T-helper 1 cell (primary cell): ENCODE measurements around the gene MAPRE2.
"Not testable (repeated sequence)": the region's sequence is repeated elsewhere in the genome, so short reads cannot be mapped to it uniquely, and the experiment has no call there.

Experiments used
- DNase-seq, 5 donors: peaks; one replicate each; pipeline ENCODE4 v3.0.0-alpha.2; 2012 to 2020

The MAPRE2 gene

GRCh38 chr18:35127201-35127600, 86.0 kb downstream of the MAPRE2 start:
- no peak for DNase-seq

GRCh38 chr18:35128675-35129074, 87.5 kb downstream of the MAPRE2 start:
- no peak for DNase-seq

GRCh38 chr18:35130236-35130635, 89.0 kb downstream of the MAPRE2 start:
- no peak for DNase-seq

DNA sequence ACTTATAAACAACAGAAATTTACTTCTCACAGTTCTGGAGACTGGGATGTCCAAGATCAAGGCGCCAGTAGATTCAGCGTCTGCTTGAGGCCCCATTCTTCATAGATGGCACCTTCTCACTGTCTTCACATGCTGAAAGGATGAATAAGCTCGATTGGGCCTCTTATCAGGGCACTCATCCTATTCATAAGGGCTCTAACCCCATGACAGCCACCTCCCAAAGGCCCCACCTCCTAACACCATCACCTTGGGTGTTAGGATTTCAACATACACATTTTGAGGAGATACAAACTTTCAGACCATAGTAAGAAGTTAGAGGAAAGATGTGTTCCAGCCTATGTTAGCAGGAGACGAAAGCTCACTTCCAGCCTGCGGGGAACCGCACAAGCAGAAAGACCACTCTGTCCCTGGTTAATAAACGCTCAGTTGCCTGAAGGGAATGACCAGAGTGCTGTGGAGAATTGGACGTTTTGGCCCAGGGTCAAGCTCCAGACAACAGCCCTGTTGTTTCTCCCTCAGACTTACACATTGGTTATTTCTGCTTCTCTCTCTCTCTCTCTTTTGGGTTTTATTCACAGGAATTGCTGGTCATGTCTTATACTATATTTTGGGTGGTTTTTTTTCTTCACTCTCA, 90.3 kb downstream of the MAPRE2 start:
- no peak for DNase-seq

GRCh38 chr18:35132021-35132902, 91.0 kb downstream of the MAPRE2 start:
- no peak for DNase-seq

GRCh38 chr18:35134190-35134730, 93.0 kb downstream of the MAPRE2 start:
- DNase-seq, result no peak

DNA sequence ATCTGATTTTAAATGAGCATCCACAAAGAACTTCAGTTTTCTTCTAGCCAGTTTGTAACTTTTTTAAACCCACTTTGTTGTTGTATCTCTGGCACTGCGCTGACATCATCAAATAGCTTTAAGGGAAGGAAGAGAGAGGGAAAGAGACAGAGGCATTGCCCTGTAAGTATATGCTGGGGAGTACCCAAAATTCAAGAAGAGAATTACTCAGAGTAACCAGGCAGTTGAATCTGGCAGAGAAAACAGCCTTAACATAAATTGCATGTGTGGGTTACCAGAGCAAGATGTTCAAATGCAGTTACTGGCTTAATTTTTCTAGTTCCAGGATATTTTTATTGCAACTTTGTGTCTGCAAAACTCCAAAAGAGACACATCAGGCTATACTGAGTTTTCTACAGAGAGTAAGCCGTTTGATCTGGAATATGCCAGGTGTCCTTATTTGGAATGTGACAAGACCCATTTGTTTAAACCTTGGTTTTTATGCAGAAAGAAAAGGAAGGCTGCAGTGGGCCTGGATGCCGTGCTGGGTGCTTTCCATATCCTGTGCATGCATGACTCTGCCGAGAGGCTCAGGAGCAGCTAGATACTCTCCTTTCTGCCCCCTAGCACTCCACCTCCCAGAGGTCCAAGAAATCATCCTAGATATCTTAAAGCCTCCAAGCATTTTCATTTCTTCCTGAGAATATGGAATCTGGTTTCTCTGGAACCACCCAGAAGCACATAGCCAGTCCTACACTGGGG, 93.7 kb downstream of the MAPRE2 start:
- no peak for DNase-seq

GRCh38 chr18:35136248-35136647, 95.0 kb downstream of the MAPRE2 start:
- no peak for DNase-seq

- DNase-seq, result no peak
Measured at GRCh38 chr18:35136885-35137284, 95.7 kb downstream of the MAPRE2 start.

DNA sequence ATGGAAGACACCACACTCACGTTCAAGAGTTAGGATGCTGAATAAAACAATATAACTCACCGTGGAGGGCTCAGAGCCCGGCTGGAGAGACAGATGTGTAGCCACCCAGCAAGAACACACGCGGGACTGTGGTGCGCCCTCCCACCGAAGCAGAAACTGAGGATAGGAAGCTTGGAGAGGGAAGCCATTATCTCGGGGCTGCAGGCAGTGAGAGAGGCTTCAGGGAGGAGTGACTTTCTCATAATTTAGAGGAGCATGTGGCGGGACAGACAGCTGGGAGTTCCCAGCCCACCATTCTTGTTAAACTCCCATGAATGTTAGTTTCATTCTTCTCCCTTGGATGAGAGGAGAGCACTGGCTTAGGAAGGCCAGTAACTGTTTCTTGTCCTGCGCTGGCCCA, 96.4 kb downstream of the MAPRE2 start:
- no peak for DNase-seq

- no peak for DNase-seq
Measured at GRCh38 chr18:35138773-35139172, 97.6 kb downstream of the MAPRE2 start.

DNA sequence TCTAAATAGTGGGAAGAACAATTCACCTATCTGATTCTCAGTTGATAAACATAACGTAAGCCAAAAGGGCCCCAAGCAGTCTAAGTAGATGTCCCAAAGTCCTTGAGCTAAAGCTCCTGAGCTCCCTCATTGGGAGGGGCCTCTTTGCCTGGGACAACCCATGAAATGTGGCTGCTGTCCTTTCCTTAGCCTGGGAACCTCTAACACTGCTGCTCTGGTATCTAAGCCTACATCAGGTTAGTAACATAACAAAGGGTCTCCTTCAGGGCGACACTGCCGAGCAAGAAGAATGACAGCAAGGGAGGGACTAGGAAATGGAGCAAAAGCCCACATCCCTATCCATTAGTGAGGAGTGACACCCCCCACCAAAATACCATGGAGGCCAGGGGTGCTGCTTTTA, 98.3 kb downstream of the MAPRE2 start:
- no peak for DNase-seq

DNA sequence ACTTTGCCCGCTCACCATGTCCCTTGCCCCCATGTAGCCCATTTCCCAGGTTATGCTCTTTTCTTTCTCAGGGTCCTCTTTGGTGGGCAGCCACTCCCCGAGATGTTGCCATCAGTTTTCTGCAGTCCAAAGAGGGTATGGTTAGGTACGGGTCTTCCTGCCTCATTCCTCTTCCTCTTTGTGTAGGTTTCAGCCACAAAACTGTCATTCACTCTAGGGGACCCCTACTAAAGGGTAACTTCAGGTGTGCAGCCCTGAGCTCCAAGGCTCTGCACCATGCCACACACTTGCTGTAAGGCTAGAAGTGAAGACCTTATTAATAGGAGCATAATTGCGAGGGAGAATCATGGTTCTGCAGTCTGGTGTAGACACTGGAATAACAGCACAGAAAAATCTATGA, 99.9 kb downstream of the MAPRE2 start:
- DNase-seq, result no peak

DNA sequence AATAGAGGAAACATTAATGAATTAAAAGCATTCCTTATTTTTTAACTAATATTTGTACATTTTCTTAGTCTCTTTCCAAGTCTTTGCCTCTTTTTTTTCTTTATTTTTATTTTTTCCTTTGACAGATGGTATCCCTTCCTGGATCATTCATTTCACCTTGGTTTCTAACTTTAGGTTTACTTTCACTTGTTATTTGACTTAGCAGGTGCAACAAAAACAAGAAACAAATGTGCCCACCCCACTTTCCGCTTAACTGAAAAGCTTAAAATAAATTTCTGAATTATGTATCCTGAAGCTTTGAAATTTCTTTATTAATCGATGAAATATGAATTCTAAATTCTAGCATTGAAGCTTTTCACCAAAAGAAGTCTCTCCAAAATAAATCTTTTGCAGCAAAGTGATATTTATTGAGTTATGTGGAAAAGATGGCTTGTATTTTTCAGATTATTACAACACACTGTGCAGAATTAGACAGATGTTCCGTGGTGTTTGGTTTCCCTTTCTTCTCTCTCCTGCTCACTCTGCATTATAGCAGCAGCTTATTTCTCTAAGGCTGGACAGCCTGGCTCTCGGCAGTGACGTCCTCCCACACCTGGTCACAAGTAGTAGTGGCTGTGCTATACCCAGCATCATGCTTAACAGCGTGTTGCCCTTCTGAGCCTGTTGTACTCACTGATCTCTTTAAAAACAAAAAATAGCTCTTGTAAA, 100.5 kb downstream of the MAPRE2 start:
- DNase-seq, result no peak

DNA sequence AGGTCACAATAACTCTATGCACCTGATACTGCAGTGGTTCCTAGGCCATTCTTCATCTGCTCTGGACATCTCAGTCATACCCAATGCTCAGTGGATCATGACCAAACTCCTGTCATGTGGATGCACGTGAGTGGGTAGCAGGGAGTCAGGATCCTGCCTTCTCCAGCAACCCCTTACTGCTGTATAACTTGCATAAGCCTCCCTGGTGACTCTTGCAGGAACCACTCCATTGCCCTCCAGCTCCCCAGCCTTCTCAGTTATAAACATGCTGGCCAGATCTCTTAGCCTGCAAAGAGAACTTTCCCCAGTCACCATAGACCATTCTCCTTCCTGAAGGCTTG, 101.0 kb downstream of the MAPRE2 start:
- DNase-seq, result no peak

DNA sequence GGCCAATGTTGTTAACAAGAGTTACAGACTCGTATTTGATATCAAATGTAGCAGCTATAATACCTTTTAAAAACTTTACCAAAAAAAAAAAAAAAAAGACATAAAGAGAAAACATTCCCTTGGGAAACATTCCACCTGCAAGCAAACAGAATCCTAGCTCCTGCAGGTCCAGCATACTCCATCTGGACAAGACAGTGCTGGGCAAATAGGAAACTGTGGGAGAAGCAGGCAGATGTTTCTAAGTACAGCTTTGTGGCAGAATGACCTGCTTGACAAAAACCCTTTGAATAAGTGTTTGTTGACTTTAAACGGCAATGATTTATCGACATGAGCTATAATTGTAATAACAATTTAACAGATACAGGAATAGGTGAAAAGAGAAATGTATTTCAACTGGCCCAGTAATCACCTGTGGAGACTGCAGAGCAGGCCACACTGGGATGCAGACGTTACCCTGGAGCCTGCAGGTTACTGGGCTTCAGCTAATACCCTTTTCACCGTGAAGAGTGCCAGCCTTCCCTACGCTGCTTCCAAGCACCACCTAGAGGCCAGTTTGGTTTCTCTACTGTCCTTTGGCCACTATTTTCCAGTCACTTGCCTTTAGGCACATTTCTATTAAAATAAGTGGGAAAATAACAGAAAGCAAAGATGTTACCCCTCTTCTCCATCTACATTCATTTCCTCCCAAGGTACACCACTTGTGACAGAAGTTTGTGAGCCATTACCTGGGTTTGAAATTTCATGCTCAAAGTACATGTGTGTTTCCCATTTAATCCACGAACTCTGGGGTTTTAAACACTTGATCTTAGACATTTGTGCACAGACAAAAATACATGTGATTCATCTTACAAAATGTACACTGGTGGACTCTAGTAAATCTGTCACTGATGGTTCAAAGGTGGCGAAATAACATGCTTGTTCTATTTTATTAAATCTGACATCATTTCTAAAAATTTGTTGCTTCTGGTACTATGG, 102.7 kb downstream of the MAPRE2 start:
- peak in 2 of 5 donors; percentile 10 to 17 for DNase-seq

- no peak for DNase-seq
Measured at GRCh38 chr18:35144698-35145097, 103.5 kb downstream of the MAPRE2 start.

- not testable (repeated sequence) for DNase-seq
Measured at GRCh38 chr18:35150195-35150594, 109.0 kb downstream of the MAPRE2 start.

DNA sequence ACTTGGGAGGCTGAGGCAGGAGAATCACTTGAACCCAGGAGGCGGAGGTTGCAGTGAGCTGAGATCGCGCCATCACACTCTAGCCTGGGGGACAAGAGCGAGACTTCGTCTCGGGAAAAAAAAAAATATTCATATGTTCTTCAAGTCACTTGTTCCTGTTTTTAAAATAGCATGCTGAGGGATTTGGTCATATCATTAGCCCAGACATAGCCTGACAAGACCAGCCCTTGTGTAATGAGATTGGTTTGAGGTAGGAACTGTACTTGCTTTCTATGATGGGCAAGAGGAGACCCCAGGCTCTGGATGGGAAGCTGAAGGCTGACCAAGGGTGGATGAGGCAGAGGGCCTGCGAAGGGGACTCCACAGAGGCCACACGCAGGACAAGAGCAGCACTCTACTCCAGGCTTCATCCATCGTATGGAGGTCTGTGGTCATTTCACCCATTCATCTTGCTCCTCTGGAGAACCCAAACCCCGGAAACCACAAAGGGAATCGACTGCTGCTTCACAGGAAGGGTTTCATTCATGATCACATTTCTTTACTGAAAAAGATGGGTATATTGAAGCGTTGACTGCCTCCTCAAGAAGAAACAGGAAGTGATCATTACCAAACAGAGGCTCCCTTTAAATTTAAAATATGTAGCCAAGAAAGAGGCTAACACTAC, 112.5 kb downstream of the MAPRE2 start:
- DNase-seq, result peak in 1 of 5 donors; percentile 25

- no peak for DNase-seq
Measured at GRCh38 chr18:35155398-35156117, 114.3 kb downstream of the MAPRE2 start.
